DMS153 treated with DMSO at 0.1 percent for 48 hours (cell line): Measurements from ENCODE around the gene CPLX1.
"Not testable (repeated sequence)": the region's sequence is repeated elsewhere in the genome, so short reads cannot be mapped to it uniquely, and the experiment has no call there.

Source experiments
- DNase-seq: peaks from one replicate; lab custom pipeline; 2025; ENCODE audit not compliant: unreplicated experiment; lab: John Stamatoyannopoulos, UW

The CPLX1 gene

DNA sequence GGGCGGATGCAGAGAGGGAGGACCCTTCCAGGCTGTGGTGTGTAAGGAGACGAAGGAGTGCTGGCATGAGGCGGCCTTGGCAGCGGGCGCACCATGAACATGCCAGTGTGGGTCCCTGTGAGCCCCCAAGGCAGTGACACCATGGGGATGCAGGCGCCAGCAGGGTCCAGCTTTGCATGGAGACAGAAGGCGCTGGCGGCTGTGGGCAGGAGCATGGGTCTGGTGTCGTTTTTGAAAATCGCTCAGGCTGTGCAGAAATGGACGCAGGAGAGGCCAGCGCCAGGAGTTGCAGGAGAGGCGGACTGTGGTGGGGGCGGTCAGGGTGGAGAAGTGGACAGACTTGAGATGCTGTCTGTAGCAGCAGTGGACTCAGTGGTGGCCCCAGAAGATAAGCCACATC is 64.2 kb downstream of the CPLX1 start:
- no peak for DNase-seq

GRCh38 chr4:761086-761485 is 64.8 kb downstream of the CPLX1 start:
- no peak for DNase-seq

- no peak for DNase-seq
Measured at GRCh38 chr4:760616-761015, 65.3 kb downstream of the CPLX1 start.

DNA sequence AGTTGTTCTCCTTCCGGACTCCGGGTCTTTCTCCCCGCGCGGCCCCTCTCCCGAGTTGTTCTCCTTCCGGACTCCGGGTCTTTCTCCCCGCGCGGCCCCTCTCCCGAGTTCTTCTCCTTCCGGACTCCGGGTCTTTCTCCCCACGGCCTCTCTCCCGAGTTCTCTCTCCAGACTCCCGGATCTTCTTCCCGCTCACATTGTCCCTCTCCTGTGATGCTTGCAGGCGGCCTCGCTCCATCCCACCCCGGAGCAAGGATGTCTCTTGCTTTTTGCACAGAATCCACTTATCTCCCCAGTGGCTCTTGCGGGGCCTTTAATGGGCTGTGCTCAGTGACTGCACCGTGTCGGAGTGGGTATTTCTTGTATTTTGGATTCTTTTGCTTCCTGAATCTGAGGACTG is 66.1 kb downstream of the CPLX1 start:
- not testable (repeated sequence) for DNase-seq

DNA sequence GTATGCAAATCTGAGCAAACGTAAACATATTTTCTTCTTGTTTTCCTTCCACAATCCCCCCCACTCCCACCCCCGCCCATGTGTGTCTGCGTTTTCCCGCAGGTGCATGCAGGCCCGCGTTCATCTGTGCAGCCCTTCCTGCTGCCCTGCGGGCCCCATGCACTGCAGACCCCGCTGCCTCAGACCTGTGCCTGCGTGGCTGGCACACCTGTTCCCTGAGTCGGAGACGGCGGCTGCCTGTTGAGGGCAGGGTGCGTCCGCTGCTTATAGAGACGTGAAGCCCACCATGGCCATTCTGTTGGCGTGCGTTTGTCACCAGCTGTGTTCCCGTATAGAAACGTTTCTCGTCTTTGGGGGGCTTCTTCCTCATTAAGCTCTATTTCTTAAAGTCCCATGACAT is 68.8 kb downstream of the CPLX1 start:
- DNase-seq: no peak

- no peak for DNase-seq
Measured at GRCh38 chr4:754221-755120, 71.5 kb downstream of the CPLX1 start.

DNA sequence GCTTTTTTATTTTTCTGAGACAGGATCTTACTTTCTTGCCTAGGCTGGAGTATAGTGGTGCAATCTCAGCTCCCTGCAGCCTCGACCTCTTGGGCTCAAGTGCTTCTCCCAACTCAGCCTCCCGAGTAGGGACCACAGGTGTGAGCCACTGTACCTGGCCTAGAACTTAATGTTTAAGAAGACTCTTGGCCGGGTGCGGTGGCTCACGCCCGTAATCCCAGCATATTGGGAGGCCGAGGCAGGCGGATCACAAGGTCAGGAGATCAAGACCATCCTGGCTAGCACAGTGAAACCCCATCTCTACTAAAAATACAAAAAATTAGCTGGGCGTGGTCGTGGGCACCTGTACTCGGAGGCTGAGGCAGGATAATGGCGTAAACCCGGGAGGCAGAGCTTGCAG is 72.7 kb downstream of the CPLX1 start:
- DNase-seq: not testable (repeated sequence)

- DNase-seq: no peak
Measured at GRCh38 chr4:752196-752861, 73.6 kb downstream of the CPLX1 start.

- DNase-seq: no peak
Measured at GRCh38 chr4:751676-752075, 74.3 kb downstream of the CPLX1 start.

DNA sequence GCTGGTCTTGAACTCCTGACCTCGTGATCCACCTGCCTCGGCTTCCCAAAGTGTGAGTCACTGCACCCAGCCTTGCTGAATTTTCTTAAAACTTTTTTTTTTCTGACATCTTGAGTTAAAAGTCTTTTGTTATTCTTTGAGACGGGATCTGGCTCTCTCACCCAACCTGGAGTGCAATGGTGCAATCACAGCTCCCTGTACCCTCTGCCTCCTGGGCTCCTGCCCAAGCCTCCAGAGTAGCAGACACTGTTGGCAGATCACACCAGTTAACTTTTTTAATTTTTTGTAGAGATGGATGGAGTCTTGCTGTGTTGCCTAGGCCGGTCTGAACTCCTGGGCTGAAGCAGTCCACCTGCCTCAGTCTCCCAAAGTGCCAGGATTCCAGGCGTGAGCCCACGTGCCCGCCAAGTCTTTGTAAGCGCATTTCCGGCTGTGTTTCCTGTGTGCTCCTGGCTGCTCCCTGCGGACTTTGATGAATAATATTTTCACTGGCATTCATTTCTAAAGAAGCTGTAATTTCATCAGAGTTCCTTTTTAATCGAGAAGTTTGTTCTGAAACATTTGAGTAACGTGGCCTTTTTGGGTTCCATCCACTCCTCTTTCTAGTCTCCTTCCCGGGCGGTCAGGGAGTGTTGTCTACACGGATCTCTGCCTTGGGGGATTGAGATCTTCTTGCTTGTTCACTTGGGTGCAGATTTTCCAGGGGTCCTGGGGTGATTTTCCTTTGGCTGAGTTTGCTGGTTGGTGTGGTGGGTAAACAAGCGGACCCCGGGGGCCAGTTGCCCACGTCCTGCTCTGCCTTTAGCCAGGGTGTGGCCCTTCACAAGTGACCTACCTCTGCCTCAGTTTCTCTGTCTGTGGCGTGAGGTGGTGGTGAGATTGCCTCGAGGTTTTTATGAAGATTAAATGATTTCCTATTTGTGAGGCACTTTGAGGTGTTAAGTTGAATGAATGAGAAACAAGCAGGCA is 75.9 kb downstream of the CPLX1 start:
- DNase-seq: no peak

DNA sequence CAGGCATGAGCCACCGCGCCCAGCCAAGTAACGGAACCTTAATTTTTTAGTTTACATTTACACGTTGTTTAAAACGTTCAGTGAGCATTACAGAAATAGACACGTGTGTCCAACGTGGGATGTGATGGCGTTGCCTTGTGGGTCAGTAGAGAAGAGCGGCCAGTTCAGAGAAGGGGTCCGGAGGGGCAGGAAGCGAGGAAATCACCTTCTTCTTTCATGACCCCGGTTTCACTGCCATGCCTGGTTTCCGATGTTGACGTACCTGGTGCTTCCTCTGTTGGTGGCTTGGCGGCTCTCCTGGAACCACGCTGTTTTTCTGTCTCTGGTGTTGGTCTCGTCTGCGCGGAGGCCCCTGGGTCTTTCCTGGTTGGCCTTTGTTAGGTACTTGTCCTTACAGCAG is 77.5 kb downstream of the CPLX1 start:
- DNase-seq: no peak

DNA sequence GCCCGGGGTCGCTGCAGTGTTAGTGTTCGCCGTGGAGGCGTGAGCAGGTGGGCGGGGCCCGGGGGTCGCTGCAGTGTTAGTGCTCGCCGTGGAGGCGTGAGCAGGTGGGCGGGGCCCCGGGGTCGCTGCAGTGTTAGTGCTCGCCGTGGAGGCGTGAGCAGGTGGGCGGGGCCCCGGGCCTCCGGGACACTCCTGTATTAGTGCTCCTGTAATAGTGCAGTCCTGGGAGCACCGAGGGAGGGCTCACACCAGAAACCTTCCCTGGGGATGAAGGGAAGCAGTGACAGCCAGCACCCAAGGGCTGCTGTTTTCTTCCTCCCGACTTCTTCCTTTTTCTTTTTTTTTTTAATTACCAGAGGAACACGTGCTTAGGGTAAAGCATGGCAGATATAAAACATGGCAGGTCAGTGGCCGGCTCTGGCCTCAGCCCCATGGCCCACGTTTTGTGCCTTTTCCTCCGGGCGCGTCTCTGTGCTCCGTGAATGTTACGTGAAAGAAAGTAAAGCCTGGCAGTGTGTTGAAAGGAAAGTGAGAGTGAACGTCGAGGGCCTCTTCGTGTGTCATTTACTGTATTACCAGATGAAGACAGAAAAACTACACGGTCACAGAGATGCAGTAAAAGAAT is 78.3 kb downstream of the CPLX1 start:
- no peak for DNase-seq

- DNase-seq: no peak
Measured at GRCh38 chr4:744212-744841, 81.6 kb downstream of the CPLX1 start.

- DNase-seq: no peak
Measured at GRCh38 chr4:743463-744211, 82.3 kb downstream of the CPLX1 start.

DNA sequence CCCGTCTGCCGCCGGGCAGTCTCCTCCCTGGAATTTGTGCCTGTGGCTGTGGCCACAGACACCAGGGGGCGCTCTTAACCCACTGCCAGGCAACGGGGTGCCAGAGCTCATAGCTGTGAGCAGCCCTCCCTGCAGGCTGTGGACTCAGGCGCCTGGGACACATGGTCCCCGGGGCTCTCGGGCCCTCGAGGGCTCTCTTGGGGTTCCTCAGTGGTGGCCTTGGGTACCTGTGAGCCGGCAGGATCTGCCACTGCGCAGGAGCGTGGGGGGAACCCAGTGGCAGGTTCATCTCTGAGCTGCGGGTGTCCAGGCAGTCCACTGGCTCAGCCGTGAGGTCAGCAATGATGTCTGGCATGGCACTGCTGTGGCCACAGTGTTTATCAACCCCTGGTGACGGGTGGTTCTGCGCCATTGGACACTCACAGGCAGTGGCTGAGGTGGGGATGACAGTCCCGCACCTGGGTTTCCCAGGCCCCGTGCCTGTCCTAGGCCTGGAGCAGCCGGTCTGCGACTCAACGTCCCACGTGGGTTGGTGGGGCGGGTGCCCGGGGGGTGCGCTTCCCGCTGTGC is 83.1 kb downstream of the CPLX1 start:
- no peak for DNase-seq

GRCh38 chr4:742096-742741 is 83.7 kb downstream of the CPLX1 start:
- no peak for DNase-seq

DNA sequence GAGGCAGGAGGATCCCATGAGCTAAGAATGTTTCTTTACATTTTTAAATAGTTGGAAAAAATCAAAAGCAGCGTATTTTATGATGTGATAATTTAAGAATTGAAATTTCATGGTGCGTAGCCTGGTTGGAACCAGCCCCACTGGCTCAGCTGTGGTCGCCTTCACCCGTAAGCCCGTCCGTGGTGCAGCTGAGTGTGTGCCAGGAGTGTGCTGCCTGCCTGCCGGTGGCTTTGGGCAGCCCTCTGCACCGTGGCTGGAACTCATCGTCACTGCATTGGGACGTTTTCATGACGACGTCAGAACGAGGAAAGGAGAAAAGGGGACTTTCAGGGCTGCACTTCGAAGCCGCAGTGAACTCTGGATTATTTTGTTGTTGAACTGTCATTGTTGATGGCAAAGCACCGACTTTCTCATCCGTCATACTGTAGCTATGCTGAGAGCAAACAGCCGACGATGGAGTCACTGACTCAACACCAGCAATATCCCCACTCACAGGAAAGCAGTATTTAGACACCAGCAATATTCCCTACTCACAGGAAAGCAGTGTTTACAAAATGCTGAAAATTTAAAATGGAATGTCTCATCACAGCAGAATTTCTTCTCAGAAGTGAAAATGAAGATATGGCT is 85.2 kb downstream of the CPLX1 start:
- no peak for DNase-seq

DNA sequence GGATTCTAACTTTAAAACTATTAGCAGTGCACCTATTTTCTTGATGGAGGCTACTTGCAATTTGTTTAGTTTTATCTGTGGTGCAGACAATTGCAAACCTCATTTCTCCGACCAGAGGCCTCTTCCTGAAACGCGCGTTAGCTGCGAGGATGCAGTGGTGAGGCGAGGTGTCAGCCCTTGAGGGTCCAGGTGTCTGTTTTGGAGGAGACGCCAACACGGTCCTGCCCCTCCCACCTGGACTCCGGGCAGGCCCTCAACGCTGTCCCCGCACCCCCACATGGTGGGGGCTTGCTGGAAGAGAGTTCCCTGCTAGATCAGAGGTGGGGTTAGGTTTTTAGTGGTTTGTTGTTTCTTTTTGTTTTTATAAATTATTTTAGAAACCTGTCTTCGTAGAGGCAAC is 85.9 kb downstream of the CPLX1 start:
- DNase-seq: no peak
